ENCODE data around the gene TDRKH. TPM values are rescaled to one million over a fixed set of nuclear protein-coding genes. Genes with fewer than 3 reads are reported as not detected.

Gene TDRKH
- total and polyA plus RNA-seq, 2 experiments from 2014 or later = 10.2 to 25.6 TPM

DNA sequence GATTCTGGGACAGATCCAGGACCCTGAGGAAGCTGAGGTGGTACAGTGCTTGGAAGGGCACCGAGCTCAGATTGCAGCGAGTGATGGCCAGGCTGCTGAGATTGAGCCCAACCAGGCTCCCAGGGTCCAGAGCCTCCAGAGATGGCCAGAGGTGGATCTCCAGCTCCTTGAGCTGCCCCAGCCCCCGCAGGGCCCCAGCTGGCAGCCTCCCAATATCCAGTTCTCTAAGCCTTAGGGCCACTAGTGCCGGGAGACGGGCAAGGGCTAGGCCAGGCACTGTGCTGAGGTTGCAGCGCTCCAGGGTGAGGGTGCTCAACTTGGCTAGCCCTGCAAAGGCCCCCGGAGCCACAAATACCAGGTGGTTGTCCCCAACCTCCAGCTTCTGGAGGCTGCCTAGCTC is 11.5 kb upstream of the TDRKH start:
- Histone ChIP-seq H3K36me3 (ENCODE audit: insufficient read depth) (no peaks in the 10 kb centered on the region), H3K4me3 (no peak overlapping the region), H3K27ac (ENCODE audit: low read depth) (no peak overlapping the region), H3K4me1 (ENCODE audit: insufficient read depth) (0 out of 2 replicates have a peak, but pooled peaks cover 3% of the 10 kb centered on the region), H2AFZ (no peak overlapping the region), H3K79me2 (replicated peaks; ENCODE audit: insufficient read depth) (no peaks in the 10 kb centered on the region), H3F3A (replicated peaks; ENCODE audit: low read depth) (no peaks in the 10 kb centered on the region), H3K27me3 (ENCODE audit: insufficient read depth) (no peaks in the 10 kb centered on the region), H3K4me2 (no peak overlapping the region), H3K9me2 (ENCODE audit: insufficient read depth) (no peaks in the 10 kb centered on the region), H4K20me1 (replicated peaks; ENCODE audit: insufficient read depth) (0 out of 2 replicates have a peak, but pooled peaks cover 2% of the 10 kb centered on the region)
- DNase-seq (ENCODE audit: low spot score) (no peak), ATAC-seq (no peak)
- Mint-ChIP-seq H3K4me3 (no peak overlapping the region), H3K9me3 (no peaks in the 10 kb centered on the region), H3K27me3 (ENCODE audit: insufficient read depth, low read depth, poor library complexity) (no peaks in the 10 kb centered on the region), H3K27ac (no peak overlapping the region), H3K36me3 (ENCODE audit: low read depth) (no peaks in the 10 kb centered on the region), H3K4me1 (peaks cover 14% of the 10 kb centered on the region)
- TF ChIP-seq, protein P1, sequence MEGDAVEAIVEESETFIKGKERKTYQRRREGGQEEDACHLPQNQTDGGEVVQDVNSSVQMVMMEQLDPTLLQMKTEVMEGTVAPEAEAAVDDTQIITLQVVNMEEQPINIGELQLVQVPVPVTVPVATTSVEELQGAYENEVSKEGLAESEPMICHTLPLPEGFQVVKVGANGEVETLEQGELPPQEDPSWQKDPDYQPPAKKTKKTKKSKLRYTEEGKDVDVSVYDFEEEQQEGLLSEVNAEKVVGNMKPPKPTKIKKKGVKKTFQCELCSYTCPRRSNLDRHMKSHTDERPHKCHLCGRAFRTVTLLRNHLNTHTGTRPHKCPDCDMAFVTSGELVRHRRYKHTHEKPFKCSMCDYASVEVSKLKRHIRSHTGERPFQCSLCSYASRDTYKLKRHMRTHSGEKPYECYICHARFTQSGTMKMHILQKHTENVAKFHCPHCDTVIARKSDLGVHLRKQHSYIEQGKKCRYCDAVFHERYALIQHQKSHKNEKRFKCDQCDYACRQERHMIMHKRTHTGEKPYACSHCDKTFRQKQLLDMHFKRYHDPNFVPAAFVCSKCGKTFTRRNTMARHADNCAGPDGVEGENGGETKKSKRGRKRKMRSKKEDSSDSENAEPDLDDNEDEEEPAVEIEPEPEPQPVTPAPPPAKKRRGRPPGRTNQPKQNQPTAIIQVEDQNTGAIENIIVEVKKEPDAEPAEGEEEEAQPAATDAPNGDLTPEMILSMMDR (conservative IDR thresholded peaks at IDR 0.05; ENCODE audit: low read depth in 2 of 2) = no peak

DNA sequence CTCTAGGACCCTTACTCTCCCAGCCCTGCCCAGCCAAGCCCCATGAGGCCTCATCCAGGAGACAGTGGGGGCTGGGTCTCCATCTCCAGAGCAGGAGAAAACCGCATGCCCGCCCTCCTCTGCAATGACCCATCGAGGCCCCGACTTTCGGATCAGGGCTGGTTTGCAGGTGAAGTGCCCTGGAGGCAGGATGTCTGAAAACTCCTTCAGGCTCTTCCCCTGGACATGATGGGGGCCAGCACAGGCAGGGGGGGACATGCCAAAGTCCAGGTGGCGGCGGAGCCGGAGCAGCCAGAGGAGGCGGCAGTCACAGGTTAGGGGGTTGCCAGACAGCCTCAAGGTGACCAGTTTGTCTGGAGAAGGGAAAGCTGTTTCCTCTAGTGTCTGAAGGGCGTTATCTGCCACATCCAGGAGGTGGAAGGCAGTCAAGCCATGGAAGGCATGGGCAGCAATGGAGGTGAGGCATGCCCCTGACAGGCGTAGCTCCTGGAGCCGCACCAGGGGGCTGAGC is 11.1 kb upstream of the TDRKH start:
- no peak overlapping the region for H3K4me3 Mint-ChIP-seq
- Histone ChIP-seq H3K4me3 (no peak overlapping the region), H3F3A (replicated peaks; ENCODE audit: low read depth) (no peaks in the 10 kb centered on the region), H3K4me2 (no peak overlapping the region), H3K27me3 (ENCODE audit: insufficient read depth) (no peaks in the 10 kb centered on the region), H3K4me1 (ENCODE audit: insufficient read depth) (0 out of 2 replicates have a peak, but pooled peaks cover 3% of the 10 kb centered on the region), H3K36me3 (ENCODE audit: insufficient read depth) (no peaks in the 10 kb centered on the region), H3K9me2 (ENCODE audit: insufficient read depth) (no peaks in the 10 kb centered on the region), H3K27ac (ENCODE audit: low read depth) (no peak overlapping the region), H4K20me1 (replicated peaks; ENCODE audit: insufficient read depth) (0 out of 2 replicates have a peak, but pooled peaks cover 2% of the 10 kb centered on the region), H2AFZ (no peak overlapping the region), H3K79me2 (replicated peaks; ENCODE audit: insufficient read depth) (no peaks in the 10 kb centered on the region)
- no peaks in the 10 kb centered on the region for H3K27me3 Mint-ChIP-seq (ENCODE audit: insufficient read depth, low read depth, poor library complexity)
- H3K36me3 Mint-ChIP-seq (ENCODE audit: low read depth) = no peaks in the 10 kb centered on the region
- peaks cover 14% of the 10 kb centered on the region for H3K4me1 Mint-ChIP-seq
- H3K27ac Mint-ChIP-seq = no peak overlapping the region
- DNase-seq (ENCODE audit: low spot score) (no peak), ATAC-seq (no peak)
- H3K9me3 Mint-ChIP-seq = no peaks in the 10 kb centered on the region
- TF ChIP-seq REST (IDR thresholded peaks at IDR 0.05; ENCODE audit: unreplicated experiment) (no peak), JUNB (IDR thresholded peaks at IDR 0.05; ENCODE audit: unreplicated experiment) (no peak), ZNF114 (CRISPR knock-in tag; IDR thresholded peaks at IDR 0.05) (no peak), POLR2AphosphoS5 (IDR thresholded peaks at IDR 0.05; ENCODE audit: low read depth) (no peak), CREB1 (CRISPR knock-in tag; IDR thresholded peaks at IDR 0.05; ENCODE audit: low read depth) (no peak), EZH2phosphoT487 (IDR thresholded peaks at IDR 0.05; ENCODE audit: unreplicated experiment) (no peak)
- TF ChIP-seq, protein P1 (conservative IDR thresholded peaks at IDR 0.05; ENCODE audit: low read depth in 2 of 2) = no peak
- TF ChIP-seq, protein P2, sequence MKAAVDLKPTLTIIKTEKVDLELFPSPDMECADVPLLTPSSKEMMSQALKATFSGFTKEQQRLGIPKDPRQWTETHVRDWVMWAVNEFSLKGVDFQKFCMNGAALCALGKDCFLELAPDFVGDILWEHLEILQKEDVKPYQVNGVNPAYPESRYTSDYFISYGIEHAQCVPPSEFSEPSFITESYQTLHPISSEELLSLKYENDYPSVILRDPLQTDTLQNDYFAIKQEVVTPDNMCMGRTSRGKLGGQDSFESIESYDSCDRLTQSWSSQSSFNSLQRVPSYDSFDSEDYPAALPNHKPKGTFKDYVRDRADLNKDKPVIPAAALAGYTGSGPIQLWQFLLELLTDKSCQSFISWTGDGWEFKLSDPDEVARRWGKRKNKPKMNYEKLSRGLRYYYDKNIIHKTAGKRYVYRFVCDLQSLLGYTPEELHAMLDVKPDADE (IDR thresholded peaks at IDR 0.05) = no peak

All from GM23338 (cell line).